Chondrocyte (in vitro differentiated cells): Measurements from ENCODE around the gene IQGAP2. TPM values are rescaled to one million over a fixed set of nuclear protein-coding genes. Genes with fewer than 3 reads are reported as not detected.

ENCODE experiments used
- DNase-seq: peaks from one replicate; pipeline ENCODE4 v3.0.0; 2021; ENCODE audit warnings: mixed read lengths, low spot score
- H3K27ac Mint-ChIP-seq: one replicate; pipeline ENCODE4 v1.8.0; 2021; ENCODE audit warnings: mild to moderate bottlenecking, moderate library complexity, mixed read lengths; ENCODE audit not compliant: unreplicated experiment
- H3K27me3 Mint-ChIP-seq: 2 replicates; pipeline ENCODE4 v1.8.0; 2021; ENCODE audit warnings: low read depth, mixed read lengths
- H3K36me3 Mint-ChIP-seq: 2 replicates; pipeline ENCODE4 v1.8.0; 2021; ENCODE audit warnings: low read depth, mixed read lengths
- H3K4me1 Mint-ChIP-seq: 2 replicates; pipeline ENCODE4 v1.8.0; 2021; ENCODE audit warnings: low read depth, mild to moderate bottlenecking, mixed read lengths
- H3K4me3 Mint-ChIP-seq: one replicate; pipeline ENCODE4 v1.8.0; 2021; ENCODE audit warnings: mild to moderate bottlenecking, moderate library complexity, mixed read lengths; ENCODE audit not compliant: unreplicated experiment
- H3K9me3 Mint-ChIP-seq: 2 replicates; pipeline ENCODE4 v1.8.0; 2021; ENCODE audit warnings: low read depth, mixed read lengths
- CTCF ChIP-seq: fragments of 200-600 bp; sonication (generic); IDR thresholded peaks from 2 replicates; pipeline ENCODE4 v1.5.0; 2021; ENCODE audit warnings: antibody characterized with exemption, mild to moderate bottlenecking, moderate library complexity
- total RNA-seq: library from RNA; stranded (reverse); gene quantifications from 3 replicates; pipeline ENCODE4 v1.2.1, GENCODE V29; 2021

IQGAP2 gene
- total RNA-seq, 1 donor from 2014 or later = 3.0 TPM

- Mint-ChIP-seq H3K4me3 (no peak overlapping the region), H3K9me3 (peaks cover 16% of the 10 kb centered on the region), H3K27me3 (no peaks in the 10 kb centered on the region), H3K36me3 (peaks cover 9% of the 10 kb centered on the region), H3K27ac (no peak overlapping the region), H3K4me1 (peaks cover 14% of the 10 kb centered on the region)
- TF ChIP-seq CTCF = no peak
- no peak for DNase-seq
Measured at GRCh38 chr5:76652809-76653414, 249.8 kb downstream of the IQGAP2 start.

GRCh38 chr5:76657091-76657490 lies 254.0 kb downstream of the IQGAP2 start:
- Mint-ChIP-seq H3K27me3 (no peaks in the 10 kb centered on the region), H3K36me3 (no peaks in the 10 kb centered on the region), H3K9me3 (no peaks in the 10 kb centered on the region), H3K4me3 (no peak overlapping the region), H3K27ac (no peak overlapping the region), H3K4me1 (peaks cover 15% of the 10 kb centered on the region)
- no peak for DNase-seq
- TF ChIP-seq CTCF = no peak

- H3K27me3 Mint-ChIP-seq = no peaks in the 10 kb centered on the region
- no peak overlapping the region for H3K27ac Mint-ChIP-seq
- TF ChIP-seq CTCF = no peak
- no peak overlapping the region for H3K4me3 Mint-ChIP-seq
- H3K9me3 Mint-ChIP-seq = no peaks in the 10 kb centered on the region
- peaks cover 15% of the 10 kb centered on the region for H3K4me1 Mint-ChIP-seq
- no peaks in the 10 kb centered on the region for H3K36me3 Mint-ChIP-seq
- DNase-seq = no peak
Measured at GRCh38 chr5:76657683-76658311, 254.7 kb downstream of the IQGAP2 start.

- Mint-ChIP-seq H3K36me3 (no peaks in the 10 kb centered on the region), H3K27me3 (no peaks in the 10 kb centered on the region), H3K4me1 (peaks cover 3% of the 10 kb centered on the region), H3K27ac (no peak overlapping the region), H3K4me3 (no peak overlapping the region), H3K9me3 (no peaks in the 10 kb centered on the region)
- DNase-seq = no peak
- no peak for TF ChIP-seq CTCF
Measured at GRCh38 chr5:76660360-76660759, 257.3 kb downstream of the IQGAP2 start.

DNA sequence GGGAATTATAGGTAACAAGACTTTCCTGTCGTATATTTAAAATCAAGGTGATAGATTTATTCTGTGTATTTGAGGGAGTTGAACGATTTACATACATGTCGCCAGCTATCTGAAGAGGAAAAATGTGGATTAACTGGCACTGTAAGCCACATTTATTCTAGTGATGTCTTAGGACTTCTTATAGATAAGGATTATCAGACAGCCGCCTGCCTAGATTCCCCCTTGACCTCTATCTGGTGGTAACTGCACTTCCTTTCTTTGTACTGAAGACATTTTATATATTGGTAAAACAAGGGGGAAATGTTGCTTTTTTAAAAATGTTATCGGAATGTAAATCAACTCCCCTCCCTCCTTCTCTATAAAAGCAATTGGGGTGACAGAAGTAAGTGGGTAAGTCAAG lies 259.4 kb downstream of the IQGAP2 start:
- Mint-ChIP-seq H3K27ac (no peak overlapping the region), H3K4me1 (peaks cover 3% of the 10 kb centered on the region), H3K36me3 (no peaks in the 10 kb centered on the region), H3K9me3 (no peaks in the 10 kb centered on the region), H3K27me3 (no peaks in the 10 kb centered on the region), H3K4me3 (no peak overlapping the region)
- no peak for DNase-seq
- TF ChIP-seq CTCF = no peak
